ENCODE measurements around the gene SF3B3.

DNA sequence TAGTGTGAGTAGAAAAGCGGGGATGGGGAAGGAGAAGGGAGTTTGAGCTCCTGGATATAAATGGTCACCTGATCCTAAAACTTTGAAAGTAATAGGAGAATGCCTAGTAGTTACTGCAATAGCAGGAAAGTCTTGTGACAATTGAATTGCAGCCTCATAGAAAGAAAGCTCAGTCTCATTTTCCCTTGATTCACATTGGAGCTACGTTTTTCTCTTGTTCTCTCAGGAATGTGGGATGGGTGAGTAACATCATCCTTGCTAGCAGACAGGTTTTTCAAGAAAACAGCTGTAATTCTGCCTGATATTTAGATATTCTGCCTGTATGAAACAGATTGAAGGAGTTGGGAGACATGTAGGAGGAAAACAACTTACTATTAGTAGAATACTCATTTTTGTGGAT is 25.3 kb downstream of the SF3B3 start:
- TF ChIP-seq GATA2 (IDR thresholded peaks at IDR 0.05; ENCODE audit: low read depth, low read length) (no peak), GATA3 (IDR thresholded peaks at IDR 0.05; ENCODE audit: low read depth, low read length) (no peak)

Measured in SH-SY5Y (cell line).